COR-L47 (cell line): Measurements from ENCODE around the gene NOCT.
"Not testable (repeated sequence)": the region's sequence is repeated elsewhere in the genome, so short reads cannot be mapped to it uniquely, and the experiment has no call there.

Experiments
- DNase-seq: peaks from one replicate; lab custom pipeline; 2025; lab: John Stamatoyannopoulos, UW

NOCT gene, protein sequence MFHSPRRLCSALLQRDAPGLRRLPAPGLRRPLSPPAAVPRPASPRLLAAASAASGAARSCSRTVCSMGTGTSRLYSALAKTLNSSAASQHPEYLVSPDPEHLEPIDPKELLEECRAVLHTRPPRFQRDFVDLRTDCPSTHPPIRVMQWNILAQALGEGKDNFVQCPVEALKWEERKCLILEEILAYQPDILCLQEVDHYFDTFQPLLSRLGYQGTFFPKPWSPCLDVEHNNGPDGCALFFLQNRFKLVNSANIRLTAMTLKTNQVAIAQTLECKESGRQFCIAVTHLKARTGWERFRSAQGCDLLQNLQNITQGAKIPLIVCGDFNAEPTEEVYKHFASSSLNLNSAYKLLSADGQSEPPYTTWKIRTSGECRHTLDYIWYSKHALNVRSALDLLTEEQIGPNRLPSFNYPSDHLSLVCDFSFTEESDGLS

DNA sequence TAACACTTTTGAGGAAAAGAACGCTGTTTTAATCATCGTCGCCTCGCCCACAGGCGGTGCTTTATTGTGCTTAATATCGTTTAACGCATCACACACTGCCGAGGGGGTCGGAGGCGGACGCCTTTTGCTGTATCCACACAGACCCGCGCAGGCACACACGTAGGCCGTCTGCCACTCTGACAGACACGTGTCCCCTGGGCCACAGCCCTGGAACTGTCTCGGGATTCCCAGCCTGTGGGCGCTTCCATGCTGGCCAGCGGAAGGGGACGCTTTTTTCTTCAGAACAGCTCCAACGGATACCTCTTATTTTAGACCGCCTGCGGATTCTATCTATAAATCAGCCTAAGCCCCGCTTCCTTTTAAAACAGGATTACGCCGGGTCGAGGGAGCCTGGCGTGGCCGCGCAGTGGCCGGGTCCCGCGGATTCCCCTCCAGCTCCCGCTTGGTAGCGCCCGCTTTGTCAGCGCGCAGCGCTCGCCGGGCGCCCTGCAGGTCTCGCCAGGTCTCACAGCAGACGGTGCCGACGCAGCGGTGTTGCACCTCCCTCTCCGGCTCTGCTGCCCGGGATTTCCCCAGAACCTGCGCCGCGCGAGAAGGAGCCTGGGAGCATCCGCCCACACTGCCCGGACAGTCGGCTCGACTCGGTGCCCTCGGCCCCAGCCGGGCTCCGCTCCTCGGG, at the start of gene NOCT:
Gene NOCT (plus strand): TSS at position 513 of the 679 bp plus-strand sequence. CDS start 201 bp downstream, outside the sequence.
- DNase-seq = peak; percentile 87

DNA sequence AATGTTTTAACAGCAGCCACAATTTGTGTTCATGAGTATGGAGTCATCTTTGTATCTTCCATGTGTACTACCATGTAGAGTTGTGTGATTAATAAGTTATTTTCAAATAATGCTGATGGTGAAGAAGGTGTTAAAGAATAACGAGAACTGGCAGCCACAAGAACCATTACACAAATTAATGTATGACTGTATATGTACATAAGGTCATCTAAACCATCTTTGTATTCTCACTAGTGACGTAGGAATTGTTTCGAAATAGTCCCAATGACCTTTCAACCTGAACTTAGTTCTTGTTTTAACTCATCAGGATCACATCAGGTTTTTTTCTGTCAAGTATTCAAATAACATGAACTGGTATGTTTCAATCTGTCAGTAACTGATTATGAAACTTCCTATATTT, 48.3 kb upstream of the NOCT start:
- no peak for DNase-seq

DNA sequence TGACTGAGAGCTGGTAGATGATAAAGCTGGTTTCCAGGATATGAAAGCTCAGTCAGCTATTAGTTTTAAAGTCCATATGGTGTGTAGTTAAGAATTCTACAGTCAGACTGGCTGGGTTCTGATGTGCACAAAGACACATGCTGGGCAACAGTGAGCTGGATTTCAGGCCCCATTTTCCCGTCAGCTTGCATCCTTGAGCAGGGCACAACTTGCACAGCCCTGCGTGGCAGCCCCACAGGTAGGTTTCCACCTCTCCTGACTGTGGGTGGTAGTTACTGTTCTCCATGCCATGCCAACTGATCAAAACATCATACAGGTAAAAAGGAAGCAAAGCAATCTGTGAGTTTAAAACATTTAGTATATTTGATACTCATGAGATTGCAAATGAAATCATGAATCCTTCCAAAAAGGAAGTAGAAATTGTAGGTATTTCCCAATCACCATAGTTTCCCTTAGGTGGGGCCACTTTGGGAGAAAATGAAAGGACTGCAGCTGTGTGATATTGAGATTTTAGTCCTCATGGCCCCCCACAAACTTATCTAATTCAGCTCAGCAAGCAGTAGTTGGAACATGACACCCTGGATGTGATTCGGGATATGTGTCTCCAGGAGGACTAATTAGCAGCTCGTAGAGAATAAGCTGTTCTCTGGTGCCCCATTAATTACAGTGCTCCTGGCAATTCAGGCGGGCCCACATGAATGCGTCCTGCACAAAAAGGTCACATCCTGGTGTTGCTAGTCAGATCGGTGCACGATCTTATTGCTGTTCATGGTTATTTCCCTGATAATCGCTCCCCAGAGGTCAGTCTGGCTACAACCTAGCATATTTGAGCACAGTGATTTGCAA, 42.4 kb upstream of the NOCT start:
- peak; percentile 64 for DNase-seq

DNA sequence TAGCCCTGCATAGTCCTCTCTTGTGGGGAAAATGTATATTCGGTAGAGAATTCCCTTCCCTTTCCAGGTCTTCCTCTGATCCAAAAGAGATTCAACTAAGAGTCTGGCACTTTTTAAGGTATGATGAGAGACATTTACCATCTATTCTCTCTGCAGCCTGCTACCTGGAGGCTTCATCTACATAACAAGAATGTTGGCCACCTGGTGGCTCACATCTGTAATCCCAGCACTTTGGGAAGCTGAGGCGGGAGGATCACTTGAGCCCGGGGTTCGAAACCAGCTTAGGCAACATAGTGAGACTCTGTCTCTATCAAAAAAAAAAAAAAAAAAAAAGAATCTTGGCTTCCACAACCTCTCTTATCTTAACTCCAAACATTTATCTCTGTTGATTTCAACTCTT, 40.4 kb upstream of the NOCT start:
- no peak for DNase-seq

DNA sequence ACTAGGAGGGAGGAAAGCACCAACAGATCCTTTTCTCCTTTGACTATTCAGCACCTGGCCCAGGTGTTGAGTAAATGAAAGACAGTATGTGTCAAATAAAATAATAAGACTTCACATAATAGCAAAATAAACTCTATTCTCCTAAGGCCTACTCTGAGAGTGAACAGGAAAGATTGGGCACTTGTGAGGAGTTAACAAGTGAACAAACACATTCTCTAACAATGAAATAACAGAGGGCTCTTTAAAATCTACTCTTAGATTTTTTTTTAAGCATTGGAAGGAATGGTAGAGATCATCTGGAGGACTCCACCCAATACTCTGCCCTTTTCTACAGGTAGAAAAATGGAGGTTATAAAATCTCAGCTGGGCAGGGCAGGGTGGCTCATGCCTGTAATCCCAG, 39.1 kb upstream of the NOCT start:
- no peak for DNase-seq

DNA sequence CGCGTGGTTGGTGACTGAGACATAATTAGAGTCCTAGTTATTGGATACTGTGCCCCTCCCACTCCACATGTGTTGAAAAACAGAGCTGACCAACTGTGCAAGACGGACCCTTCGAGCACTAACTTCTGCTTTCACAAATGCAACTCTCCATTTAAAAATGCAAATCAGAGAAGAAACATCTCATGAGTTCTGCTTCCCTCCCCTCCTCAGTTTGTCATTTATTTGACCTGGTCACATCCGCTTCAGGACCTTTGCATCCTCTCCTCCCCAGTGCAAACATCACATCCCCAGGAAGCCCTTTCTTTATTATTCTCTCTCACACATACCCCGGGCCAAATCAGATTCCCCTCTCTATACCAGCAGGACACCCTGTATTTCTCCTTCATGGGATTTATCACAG, 38.1 kb upstream of the NOCT start:
- DNase-seq = no peak

DNA sequence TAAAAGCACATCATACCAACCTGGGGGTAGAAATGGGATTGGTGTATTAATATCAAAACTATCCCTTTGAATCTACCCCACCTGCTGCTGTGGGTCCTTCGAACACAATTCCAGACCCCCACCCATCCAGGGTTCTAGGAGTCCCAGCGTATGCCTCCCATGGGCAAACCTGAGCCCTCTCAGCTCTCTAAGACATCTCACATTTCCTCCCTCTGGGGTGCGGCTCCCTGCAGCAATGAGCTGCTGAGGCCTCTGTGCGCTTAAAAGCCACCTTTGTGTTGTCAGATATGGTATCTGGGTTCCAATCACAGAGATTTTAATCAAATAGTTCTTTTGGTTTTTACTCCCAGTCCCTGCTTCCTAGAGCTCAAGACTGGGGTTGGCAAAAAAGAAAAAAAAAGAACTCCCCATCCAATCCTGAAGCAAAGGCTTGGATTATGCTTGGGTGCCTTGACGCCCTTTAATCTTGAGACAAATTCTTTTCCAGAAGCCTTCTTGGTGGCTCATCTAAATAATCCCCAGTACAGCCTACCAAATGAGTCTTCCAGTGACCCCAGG, 37.5 kb upstream of the NOCT start:
- no peak for DNase-seq

DNA sequence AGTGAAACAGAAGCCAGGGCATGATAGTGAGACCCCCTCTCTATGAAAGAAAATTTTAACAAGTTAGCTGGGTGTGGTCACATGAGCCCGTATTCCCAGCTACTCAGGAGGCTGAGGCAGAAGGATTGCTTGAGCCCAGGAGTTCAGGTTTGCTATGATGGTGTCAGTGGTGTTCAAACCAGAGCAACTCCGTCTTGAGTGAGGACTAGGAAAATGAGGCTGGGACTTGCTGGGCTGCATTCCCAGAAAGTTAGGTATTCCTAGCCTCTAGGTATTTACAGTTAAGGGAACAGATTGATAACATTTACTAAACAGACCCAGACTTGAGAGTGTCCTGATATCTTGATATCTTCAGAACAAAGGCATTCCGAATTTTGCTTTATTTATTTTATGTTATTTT, 37.0 kb upstream of the NOCT start:
- DNase-seq = no peak

DNA sequence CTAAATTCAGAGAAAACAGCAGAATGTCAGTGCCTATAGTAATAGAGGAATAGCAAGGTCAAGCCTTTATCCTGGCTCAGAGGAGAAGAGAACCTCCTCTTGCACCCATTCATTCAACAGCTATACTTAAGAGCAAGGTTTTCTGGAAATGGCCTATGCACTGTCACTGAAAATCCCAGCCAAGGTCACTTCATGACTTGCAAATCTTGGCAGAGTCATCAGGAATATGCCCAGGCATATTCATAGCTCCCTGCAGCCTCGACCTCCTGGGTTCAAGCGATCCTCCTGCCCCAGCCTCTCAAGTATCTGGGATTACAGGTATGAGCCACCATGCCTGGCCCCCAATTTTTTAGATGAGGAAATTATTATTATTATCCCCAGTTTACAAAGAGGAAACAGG, 35.8 kb upstream of the NOCT start:
- DNase-seq = no peak

DNA sequence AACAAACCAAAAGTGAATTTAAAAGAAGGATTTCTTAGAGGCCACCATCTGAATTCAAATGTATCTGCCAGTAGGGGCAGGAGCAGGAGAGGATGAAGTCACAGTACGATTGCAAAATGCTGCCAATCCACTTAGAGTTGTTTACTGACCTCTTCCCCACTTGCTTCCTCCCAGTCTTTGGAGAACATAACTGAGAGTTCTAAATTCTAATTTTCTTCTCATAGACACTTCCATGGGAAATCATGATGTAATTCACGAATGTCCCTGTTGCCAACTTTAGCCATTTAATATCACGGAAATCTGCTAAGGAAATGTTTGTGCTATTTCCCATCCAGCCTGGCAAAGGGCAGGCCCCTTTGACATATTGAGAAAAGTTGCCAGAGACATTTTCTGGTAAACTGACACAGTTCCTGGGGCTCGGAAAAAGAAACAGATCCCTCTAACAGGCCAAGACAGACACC, 33.6 kb upstream of the NOCT start:
- no peak for DNase-seq

DNA sequence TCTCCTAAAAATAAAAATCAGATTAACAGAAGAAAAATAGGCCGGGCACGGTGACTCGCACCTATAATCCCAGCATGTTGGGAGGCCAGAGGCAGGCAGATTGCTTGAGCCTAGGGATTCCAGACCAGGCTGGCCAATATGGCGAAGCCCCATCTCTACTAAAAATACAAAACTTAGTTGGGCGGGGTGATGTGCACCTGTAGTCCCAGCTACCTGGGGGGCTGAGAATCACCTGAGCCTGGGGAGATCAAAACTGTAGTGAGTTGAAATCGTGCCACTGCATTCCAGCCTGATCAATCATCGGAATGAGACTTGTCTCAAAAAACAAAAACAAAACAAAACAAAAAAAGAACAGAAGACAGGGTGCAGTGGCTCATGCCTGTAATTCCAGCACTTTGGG, 32.8 kb upstream of the NOCT start:
- DNase-seq = no peak

DNA sequence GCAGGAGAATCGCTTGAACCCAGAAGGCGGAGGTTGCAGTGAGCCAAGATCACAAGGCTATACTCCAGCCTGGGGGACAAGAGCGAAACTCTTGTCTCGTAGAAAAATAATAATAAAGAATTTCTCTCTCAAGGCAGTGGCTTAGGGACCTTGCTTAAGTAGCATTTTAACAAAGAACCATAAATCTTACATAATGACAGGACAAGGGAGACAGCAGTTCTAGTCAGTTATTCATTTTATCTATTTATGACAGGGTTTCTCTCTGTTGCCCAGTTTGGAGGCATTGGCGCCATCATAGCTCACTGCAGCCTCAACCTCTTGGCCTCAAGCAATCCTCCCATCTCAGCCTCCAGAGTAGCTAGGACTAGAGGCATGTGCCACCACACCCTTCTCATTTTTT, 31.9 kb upstream of the NOCT start:
- no peak for DNase-seq

DNA sequence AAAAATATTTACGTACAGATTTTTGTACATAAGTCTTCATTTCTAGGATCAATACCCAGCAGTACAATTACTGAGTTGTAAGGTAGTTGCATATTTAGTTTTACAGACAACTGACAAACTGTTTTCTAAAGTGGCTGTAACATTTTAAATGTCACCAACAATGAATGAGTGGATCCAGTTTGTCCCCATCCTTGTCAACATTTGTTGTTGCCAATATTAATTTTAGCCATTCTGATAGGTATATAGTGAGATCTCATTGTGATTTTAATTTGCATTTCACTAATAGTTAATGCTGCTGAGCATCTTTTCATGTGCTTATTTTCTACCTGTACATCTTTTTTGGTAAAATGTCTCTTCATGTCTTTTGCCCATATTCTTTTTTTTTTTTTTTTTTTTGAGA, 30.9 kb upstream of the NOCT start:
- no peak for DNase-seq

DNA sequence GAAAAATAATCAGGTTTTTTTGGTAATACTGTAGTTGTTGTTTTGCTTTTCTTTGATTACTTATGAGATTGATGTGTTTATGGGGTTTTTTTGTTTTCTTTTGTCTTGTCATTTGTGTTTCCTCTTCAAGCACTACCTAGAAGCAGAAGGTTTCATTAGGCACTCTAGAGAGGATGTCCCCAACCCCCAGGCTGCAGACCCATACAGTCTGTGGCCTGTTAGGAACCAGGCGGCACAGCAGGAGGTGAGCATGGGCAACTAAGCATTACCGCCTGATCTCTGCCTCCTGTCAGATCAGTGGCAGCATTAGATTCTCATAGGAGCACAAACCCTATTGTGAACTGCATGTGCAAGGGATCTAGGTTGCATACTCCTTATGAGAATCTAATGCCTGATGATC, 22.9 kb upstream of the NOCT start:
- DNase-seq = no peak

DNA sequence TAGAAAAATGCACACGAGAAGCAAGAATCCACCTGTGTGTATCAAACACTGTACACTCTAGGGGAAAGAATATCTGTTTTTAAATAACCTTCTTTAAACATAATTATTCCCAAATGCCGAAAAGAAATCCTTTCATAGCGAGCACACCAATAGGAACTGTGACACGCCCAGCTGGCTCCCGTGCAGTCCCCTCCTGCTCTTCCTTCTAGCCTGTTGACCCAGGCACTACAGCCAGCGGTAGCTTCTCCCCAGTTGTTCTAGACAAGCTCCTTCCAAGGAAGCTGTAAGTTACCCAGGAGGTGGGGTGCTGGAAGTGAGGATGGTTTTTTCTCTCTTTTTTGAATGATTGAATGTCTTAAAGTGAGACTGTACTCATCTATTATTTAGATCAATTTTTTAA, 19.5 kb upstream of the NOCT start:
- no peak for DNase-seq

DNA sequence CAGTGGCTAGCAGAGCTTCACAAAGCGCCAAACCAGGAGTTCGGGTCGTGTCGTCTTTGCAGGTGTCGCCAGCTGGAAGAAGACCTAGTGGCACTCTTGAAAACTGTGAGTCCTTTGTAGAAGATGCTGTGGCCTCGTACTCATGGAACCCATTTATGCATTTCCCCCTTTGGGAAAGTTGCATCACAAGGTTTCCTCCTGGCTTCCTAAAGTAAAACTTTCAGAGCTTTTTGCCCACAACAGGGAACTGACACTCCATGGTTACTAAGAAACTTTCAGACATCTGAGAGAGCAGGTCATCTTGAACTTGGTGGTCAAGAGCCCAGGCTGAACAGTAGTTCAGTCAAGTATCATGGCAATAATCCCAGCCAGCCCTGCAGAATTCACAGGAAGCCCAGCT, 15.9 kb upstream of the NOCT start:
- DNase-seq = no peak

DNA sequence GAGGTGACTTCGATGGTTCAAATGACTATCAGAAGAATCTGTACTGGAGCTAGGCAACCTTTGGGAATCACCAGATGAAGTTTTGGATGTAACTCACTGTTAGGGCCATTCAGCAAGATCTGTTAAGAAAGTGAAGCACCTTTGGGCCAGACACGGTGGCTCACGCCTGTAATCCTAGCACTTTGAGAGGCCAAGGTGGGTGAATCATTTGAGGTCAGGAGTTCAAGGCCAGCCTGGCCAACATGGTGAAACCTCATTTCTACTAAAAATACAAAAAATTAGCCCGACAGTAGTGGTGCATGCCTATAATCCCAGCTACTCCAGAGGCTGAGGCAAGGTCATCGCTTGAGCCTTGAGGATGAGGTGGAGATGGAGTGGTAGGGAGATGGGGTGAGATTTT, 15.4 kb upstream of the NOCT start:
- not testable (repeated sequence) for DNase-seq

DNA sequence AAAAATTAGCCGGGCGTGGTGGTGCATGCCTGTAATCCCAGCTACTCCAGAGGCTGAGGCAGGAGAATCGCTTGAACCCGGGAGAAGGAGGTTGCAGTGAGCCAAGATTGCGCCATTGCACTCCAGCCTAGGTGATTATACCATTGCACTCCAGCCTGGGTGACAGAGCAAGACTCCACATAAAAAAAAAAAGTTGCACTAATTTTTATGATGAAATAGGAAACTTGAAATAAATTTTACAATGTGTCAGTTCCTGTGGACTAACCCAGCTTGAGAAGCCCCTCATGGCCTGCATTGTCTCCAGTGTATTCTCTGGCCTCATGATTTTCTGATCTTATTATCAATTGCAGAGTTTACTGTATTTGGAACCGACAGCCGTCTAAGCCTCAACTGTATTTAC, 14.2 kb upstream of the NOCT start:
- not testable (repeated sequence) for DNase-seq

DNA sequence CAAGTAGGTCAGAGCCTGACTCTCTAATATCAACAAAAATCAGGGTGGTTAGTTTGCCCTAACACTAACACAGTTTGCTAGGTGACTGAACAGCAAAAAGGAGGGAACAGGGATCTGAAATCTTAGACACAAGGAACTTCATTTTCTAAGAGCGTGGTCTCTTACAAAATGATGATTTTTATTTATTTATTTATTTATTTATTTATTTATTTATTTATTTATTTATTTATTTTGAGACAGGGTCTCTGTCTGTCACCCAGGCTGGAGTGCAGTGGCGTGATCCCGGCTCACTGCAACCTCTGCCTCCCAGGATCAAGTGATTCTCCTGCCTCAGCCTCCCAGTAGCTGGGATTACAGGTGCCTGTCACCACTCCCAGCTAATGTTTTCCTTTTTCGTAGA, 11.9 kb upstream of the NOCT start:
- DNase-seq = not testable (repeated sequence)

DNA sequence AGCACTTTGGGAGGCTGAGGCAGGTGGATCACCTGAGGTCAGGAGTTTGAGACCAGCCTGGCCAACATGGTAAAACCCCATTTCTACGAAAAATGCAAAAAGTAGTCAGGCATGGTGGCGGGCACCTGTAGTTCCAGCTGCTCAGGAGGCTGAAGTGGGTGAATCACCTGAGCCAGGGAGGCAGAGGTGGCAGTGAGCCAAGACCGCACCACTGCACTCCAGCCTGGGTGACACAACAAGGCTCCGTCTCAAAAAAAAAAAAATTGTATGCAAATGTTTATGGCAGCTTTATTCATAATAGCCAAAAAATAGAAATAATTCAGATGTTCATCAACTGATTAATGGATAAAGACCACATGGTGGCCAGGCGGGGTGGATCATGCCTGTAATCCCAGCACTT, 9.8 kb upstream of the NOCT start:
- DNase-seq = no peak

DNA sequence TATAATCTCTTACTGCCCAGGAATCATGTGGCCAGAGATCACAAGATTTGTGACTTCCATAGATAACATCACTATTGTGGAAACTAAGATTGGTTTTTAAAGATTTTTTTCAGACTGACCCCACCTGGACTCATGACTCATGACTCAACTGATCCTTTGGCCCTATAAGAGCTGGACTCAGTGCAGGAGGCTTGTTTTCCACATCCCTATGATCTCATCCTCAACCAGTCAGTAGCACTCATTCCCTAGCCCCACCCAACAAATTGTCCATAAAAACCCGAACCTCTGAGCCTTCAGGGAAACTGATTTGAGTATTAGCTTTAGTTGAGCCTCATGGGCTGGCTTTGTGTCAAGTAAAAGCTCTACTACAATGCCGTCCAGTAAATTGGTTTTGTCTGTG, 7.9 kb upstream of the NOCT start:
- DNase-seq = no peak

DNA sequence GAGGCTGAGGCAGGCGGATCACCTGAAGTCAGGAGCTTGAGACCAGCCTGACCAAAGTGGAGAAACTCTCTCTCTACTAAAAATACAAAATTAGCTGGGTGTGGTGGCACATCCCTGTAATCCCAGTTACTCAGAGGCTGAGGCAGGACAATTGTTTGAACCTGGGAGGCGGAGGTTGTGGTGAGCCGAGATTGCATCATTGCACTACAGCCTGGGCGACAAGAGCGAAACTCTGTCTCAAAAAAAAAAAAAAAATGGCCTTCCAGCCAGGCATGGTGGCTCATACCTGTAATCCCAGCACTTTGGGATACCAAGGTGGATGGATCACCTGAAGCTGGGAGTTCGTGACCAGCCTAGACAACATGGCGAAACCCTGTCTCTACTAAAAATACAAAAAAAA, 7.3 kb upstream of the NOCT start:
- DNase-seq = not testable (repeated sequence)
